Central memory CD4-positive, alpha-beta T cell (primary cell): Measurements from ENCODE around the gene RAP2C.
A peak's percentile ranks its signal among the peaks of the same experiment; 100 is the strongest.

ENCODE experiments used
- DNase-seq: peaks from one replicate; pipeline ENCODE4 v3.0.0; 2022
- total RNA-seq, 3 experiments: gene quantifications; one replicate each; lab custom pipeline; 2026; lab: John Stamatoyannopoulos, UW

The RAP2C gene
- 55.8 to 87.4 (median 86.4) reads per million in 3 experiments for total RNA-seq

DNA sequence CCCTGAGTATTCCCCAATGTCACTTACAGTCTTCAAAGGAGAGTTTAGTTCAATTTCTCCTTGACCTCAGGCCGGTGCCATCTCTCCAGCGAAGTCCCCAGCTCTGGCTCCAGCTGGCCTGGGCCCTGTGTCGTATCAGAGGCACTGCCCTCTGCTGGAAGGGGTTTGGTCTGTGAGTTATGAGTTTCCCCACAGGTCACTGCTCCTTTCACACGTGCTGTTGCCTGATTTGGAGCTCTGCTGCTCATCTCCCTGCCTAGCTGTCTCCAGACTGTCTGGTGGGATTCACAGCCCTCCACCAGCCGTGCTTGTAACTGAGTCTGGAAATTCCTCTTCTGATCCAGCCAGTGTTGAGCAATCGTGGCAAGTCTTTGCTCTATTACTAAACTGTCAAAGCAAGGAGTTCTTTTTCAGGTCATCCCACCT lies at the start of gene RAP2C:
Gene RAP2C (minus strand): TSS at position 105 of the 426 bp plus-strand sequence. CDS start 2,179 bp downstream, outside the sequence.
- DNase-seq: peak; percentile 47

- DNase-seq: no peak
Measured at GRCh38 chrX:132267392-132267791, 48.1 kb upstream of the RAP2C start.

DNA sequence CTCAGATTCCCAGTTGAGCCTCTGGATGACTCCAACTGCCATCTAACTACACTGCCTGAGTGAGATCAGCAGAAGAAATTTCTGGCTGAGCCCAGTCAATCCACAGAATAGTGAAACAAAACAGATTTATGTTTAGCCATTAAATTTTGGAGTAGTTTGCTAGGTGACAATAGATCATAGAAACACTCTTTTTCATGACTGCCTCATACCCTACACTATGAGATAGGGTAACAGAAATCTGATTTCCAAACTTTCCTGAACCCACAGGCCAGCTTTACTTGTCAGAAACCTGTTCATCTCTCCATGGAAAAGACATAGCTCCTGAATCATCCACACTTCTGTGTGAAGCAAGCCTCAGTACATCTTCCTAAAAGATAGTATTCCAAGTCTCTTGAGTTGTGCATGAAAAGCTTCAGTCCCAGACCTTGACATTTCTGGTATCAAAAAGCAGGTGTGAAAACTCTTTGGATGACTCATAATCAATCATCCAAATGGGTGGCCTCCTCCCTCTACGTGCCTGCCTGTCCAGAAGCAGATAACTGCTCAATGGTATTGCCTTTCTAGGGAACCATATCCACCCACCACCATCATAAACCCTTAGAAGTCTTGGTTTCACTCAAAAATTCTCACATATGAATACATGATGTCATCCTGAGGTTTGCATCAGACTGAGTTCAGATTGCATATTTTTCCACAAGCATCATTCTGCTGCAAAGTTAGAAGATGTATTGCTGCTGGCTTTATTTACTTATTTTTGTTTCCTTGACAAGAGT lies 47.5 kb upstream of the RAP2C start:
- no peak for DNase-seq

GRCh38 chrX:132263127-132263526 lies 43.9 kb upstream of the RAP2C start:
- no peak for DNase-seq

DNA sequence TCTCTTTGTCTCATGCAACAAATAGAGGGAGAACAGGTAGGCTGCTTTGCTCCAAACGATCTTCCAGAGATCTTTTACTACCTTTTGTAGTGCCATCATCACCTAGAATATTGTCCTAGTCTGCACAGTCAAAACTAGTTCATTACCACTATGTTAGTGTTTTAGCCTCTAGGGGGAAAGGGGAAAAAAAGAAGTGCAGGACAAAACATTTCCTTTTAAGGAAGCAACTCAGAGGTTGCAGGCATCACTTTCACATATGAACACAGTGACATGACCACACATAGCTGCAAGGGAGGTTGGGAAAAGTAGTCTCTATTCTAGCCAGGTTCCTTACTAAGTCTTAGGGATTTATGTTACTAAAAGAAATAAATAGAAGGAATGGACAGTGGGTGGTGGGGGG lies 39.3 kb upstream of the RAP2C start:
- no peak for DNase-seq

GRCh38 chrX:132257116-132257515 lies 37.9 kb upstream of the RAP2C start:
- DNase-seq: no peak

DNA sequence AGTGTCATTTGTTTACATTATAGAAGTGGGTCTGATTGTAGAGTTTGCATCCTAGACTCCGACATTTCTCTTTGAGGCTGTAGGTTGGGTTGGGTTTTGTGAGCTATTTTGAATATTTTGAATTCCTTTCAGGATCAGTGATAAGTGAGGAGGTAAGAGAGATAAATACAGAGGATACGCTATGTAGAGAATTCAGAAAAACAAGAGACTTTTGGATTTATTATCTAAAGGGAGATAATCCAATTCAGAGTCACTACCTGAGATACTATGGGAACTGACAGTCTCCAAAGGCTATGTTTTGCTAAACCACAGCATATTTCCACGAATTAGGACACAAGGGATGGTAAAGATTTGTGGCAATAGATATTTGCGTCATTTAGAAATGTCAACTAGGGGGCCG lies 16.9 kb upstream of the RAP2C start:
- no peak for DNase-seq

DNA sequence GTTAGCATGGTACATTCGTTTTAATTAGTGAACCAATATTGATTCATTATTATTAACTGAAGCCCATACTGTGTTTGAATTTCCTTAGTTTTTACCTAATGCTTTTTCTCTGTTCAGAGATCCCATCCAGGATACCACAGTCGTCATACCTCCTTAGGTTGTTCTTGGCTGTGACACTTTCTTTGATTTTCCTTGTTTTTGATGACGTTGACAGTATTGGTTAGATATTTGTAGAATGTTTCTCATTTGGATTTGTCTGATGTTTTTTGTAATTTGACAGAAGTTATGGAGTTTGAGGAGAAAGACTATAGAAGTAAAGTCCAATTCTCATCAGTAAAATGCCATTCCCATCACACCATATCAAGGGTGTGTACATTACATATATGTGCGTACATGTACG lies 16.2 kb upstream of the RAP2C start:
- DNase-seq: no peak

- DNase-seq: no peak
Measured at GRCh38 chrX:132231587-132231986, 12.3 kb upstream of the RAP2C start.

GRCh38 chrX:132227383-132228112 lies 8.3 kb upstream of the RAP2C start:
- DNase-seq: no peak

DNA sequence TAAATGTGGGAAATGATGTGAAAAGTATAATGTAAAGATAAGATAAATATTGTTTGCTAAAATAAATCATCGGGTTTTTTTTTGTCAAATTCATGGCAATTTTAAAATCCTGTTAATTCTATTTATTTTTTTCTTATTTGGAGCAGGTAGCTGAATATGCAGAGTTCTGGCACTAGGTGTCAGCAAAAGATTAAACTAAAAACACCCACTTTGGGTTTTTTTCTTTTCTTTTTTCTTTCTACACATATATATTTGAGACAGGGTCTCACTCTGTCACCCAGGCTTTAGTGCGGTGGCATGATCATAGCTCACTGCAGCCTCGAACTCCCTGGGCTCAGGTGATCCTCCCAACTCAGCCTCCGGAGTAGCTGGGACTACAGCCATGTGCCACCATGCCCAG lies 6.9 kb upstream of the RAP2C start:
- no peak for DNase-seq

- DNase-seq: peak; percentile 79
Measured at GRCh38 chrX:132218100-132218812, 991 bp downstream of the RAP2C start.

DNA sequence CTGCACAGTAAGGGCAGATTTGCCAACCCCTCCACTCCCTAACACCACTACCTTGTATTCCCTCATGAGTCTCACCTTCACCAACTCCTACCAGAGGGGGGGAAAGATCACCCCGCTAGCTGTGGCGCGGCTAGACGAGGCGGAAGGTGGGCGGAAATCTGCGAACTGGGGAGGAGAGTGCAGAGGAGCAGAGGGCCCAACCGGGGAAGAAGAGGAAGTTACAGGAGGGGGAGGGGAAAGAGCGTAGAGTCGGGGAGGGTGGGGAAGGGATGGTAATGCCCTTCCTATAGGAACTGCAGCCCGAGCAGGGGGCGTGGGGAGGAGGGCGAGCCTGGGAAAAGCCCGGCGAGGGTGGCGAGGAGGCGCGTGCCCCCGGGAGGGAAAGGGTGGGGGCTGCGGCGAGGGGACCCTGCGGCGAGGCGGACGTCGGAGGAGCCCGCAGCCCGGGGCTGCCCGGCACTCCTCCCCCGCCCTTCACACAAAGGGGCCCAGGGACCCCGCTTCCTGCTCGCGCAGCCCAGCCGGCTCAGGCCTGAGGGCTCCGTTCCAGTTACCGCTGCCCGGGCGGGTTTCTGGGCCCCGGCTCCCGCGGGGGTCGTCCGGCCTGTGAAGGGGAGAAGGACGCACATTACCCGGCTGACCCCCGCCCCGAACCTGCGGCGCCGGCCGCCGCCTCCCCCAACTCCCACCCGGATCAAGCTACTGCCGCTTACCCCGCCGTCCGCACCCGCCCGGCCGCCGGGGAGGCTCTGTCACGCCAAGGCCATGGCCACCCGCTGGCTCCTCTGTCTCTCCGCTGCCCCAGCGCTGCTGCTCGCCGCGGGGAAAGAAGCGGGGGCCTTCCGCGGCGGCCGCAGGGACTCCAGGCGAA lies 1.8 kb downstream of the RAP2C start:
- DNase-seq: peak; percentile 81

DNA sequence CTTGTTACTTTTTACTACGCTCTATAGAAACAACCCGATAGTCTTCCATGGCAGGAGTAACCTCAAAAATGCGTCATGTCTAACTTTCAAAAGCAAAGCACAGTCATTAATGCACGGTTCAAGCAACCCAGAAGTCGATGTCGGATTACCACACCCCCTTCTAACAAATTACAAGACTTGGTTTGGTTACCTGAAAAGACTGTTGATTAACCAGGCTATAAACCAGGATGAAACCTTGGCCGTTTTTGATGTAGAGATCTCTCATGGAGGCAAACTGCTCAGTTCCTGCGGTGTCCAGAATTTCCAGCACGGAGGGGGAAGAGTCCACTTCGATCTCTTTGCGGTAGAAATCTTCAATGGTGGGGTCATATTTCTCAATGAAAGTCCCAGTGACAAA lies 2.4 kb downstream of the RAP2C start:
- peak; percentile 73 for DNase-seq

DNA sequence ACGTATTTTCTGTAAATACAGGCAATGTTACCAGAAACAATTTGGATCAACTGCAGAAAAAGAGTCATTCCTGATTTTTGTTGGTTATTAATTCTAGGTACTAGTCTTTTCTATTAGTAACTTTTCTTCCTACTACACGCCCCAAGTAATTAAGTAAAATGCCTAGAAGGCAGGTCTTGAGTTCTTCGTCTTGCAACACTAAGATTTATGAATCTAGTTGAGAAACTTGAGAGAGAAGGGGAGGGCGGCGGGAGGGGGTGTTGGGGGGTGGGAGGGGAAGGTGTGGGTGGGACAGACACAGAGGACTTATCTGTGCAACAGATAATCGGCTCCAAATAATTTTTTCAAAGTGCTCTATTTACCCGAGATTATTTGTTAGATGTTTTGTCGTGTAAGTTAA lies 3.0 kb downstream of the RAP2C start:
- no peak for DNase-seq

- no peak for DNase-seq
Measured at GRCh38 chrX:132214518-132214917, 4.7 kb downstream of the RAP2C start.

DNA sequence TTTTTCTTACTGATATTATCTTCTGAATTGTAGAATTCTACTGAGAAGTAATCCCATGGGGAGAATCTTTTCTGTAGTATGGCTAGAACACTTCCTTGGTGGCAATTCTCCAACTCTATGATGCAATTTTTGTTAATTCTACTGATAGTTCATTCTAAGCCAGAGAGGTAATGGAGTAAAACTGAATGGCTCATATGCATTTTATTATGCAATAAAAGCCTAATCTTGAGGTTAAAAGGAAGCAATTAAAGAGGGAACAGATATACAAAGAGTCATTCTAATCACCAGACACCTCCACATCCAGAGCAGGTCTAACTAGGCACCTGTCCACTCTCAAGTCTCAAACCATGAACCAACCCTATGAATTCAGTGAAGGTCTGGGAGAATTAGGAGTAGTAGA lies 9.7 kb downstream of the RAP2C start:
- DNase-seq: no peak

DNA sequence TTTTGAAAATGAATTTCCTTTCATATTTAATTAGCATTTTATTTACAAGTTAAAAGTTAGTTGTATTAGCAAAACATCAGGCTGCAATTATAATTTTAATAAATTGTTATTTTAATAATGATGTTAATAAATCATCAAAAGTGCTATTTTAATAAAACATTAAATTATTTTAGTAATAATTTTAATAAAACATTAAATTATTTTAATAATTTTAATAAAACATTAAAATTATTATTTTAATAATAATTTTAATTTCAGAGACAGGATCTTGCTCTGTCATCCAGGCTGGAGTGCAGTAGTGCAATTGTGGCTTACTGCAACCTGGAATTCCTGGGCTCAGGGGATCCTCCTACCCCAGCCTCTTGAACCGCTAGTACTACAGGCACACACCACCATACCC lies 10.8 kb downstream of the RAP2C start:
- DNase-seq: no peak

DNA sequence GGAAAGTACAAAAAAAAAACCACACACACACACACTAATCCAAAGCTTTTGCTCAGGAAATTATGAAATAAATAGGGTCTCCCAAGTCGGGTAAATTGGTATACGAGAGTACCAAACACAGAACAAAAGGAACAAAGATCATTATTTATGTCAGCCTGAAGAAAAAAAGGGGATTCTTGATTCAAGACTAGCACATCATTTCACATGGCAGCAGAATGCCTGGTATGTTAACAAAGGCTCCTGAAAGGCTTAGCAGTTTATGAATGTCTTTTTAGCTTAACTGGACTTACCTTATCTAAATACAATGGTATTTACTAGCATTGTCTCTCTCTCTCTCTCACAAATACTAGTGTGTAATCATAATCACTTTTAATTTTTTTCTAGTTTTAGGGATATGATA lies 11.3 kb downstream of the RAP2C start:
- DNase-seq: no peak

DNA sequence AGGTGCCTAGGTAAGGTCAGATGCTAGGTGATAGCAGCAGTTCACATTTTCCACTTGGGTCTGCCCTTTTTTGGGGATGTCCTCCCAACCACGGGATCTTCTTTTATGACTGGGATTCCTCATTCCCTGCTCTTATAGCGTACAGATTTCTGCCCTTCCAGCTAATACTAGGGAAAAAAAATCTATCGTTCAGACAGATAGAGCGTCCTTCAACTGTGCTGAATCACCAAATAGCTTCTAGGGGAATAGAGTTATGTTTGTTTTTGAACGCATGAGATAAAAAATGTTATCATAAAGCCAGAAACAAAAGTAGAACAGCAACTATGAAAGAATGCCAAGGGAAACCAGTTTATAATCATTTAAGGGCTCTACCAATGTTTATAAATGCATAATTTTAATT lies 13.0 kb downstream of the RAP2C start:
- DNase-seq: no peak

DNA sequence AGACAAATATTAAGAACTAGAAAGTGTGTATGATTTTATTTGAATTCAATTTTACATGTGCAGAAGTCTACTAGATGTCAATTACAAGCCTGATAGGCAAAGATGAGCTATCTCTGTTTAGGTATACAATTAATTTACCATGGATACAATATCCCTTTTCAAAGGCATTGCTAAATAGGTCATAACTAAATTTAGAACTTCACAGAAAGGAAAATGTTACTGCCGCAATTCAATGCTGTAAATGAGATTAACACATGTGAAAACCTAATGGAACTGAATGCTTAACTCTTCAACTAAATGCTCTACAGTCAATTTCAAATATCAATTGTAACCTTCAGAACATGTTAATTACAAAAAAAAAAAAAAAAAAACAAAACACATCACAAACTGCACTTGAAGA lies 14.6 kb downstream of the RAP2C start:
- no peak for DNase-seq

DNA sequence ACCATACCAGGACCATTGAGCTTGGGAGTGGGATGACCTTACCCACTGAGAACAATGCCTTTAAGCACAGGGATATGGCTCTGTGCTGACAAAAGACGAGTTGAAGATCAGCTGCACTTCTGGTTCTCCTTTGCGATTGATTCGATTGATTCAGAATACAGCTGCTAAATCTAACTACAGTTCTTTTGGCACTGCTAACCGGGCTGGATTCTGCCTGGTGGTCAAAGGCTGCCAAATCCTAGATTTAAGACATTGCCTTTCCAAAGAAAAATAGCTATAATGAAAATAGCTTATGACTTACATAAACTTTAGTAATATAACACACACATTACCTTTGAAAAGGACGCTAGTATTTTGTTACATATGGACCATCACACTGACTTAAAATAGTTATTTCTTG lies 18.3 kb downstream of the RAP2C start:
- DNase-seq: no peak

- DNase-seq: no peak
Measured at GRCh38 chrX:132199941-132200340, 19.3 kb downstream of the RAP2C start.
